ENCODE results near the gene ZP3. TPM values are rescaled to one million over a fixed set of nuclear protein-coding genes. Genes with fewer than 3 reads are reported as not detected.
"Not testable (repeated sequence)": the region's sequence is repeated elsewhere in the genome, so short reads cannot be mapped to it uniquely, and the experiment has no call there.

ZP3 gene
- total and polyA plus RNA-seq, 2 of the 8 experiments (the other 6 are each of a cell fraction or from before 2014, with no cell fraction given), result 1.5 to 2.4 TPM

- H3K14ac ChIP-seq (ENCODE audit: insufficient read length); H2AFZ ChIP-seq (ENCODE audit: low read length); H3K27me3 ChIP-seq (replicated peaks in 1 of 4; ENCODE audit: control insufficient read depth in 3 of 4, extremely low read depth in 1 of 4, insufficient read depth in 3 of 4, low read length in 3 of 4); H3K23me2 ChIP-seq (ENCODE audit: low read depth, low read length); H3K4me1 ChIP-seq (replicated peaks in 1 of 4; ENCODE audit: control insufficient read depth in 3 of 4, insufficient read depth in 4 of 4, low read length in 3 of 4); H4K8ac ChIP-seq (ENCODE audit: extremely low read depth, insufficient read depth, low read length); H2BK20ac ChIP-seq (ENCODE audit: low read length); H3K4me2 ChIP-seq (ENCODE audit: insufficient read depth in 1 of 2, low read depth in 2 of 2, low read length in 2 of 2); H4K5ac ChIP-seq (ENCODE audit: insufficient read length, low read depth, low read length); CTCF ChIA-PET (ENCODE audit: partially characterized antibody); H2BK5ac ChIP-seq (ENCODE audit: low read depth, low read length); H2BK15ac ChIP-seq (ENCODE audit: low read length); H3K56ac ChIP-seq (replicated peaks; ENCODE audit: insufficient read length, low read depth, low read length); H2AK5ac ChIP-seq (ENCODE audit: low read depth, low read length); H3K27ac ChIP-seq (ENCODE audit: low read depth, low read length); H3K9ac ChIP-seq (replicated peaks in 1 of 4; ENCODE audit: extremely low read depth in 1 of 4, low read depth in 3 of 4, low read length in 3 of 4); H4K20me1 ChIP-seq (replicated peaks in 1 of 2; ENCODE audit: control insufficient read depth in 1 of 2, insufficient read depth in 2 of 2, low read length in 2 of 2); H3K4ac ChIP-seq (replicated peaks; ENCODE audit: insufficient read length, low read depth, low read length); H3K79me2 ChIP-seq (ENCODE audit: control insufficient read depth in 1 of 2, insufficient read depth in 2 of 2, low read length in 2 of 2); H3K23ac ChIP-seq (ENCODE audit: insufficient read length); POLR2A ChIA-PET (ENCODE audit: partially characterized antibody); H2BK12ac ChIP-seq (ENCODE audit: low read depth, low read length); H3K79me1 ChIP-seq (ENCODE audit: low read depth, low read length); H3K4me3 ChIP-seq (ENCODE audit: extremely low read depth in 1 of 4, insufficient read depth in 2 of 4, low read depth in 3 of 4, low read length in 4 of 4); H2BK120ac ChIP-seq (replicated peaks; ENCODE audit: low read depth, low read length); H4K91ac ChIP-seq (replicated peaks; ENCODE audit: insufficient read length, low read length); H3K18ac ChIP-seq (ENCODE audit: extremely low read depth, low read length); FAIRE-seq; H3K9me3 ChIP-seq (ENCODE audit: insufficient read depth in 2 of 2, low read depth in 1 of 2, low read length in 1 of 2); DNase-seq (ENCODE audit: low read depth in 1 of 2, low spot score in 2 of 2): not testable (repeated sequence)
- peaks cover 0 to 11% (median 3%) of the 10 kb centered on the region in 4 experiments; a peak in 2 of 8 replicates for H3K36me3 ChIP-seq (ENCODE audit: control insufficient read depth in 2 of 4, insufficient read depth in 4 of 4, low read length in 3 of 4)
- 83% methylated on average over 18 of the region's 29 CpGs; no CpG with 5 or more reads in 1 of the 2 experiments for WGBS, 2 experiments (ENCODE audit: extremely low coverage in 1 of 2, insufficient coverage in 1 of 2, insufficient read length in 1 of 2, insufficient replicate concordance in 2 of 2, low coverage in 1 of 2, low lambda C conversion rate in 2 of 2, missing lambda C conversion rate in 1 of 2)
These were observed 55.9 kb downstream of the ZP3 start for GRCh38 chr7:76480403-76481253.

GRCh38 chr7:76482660-76483059 lies 57.9 kb downstream of the ZP3 start:
- H4K20me1 ChIP-seq (replicated peaks in 1 of 2; ENCODE audit: control insufficient read depth in 1 of 2, insufficient read depth in 2 of 2, low read length in 2 of 2); FAIRE-seq; H2BK5ac ChIP-seq (ENCODE audit: low read depth, low read length); H3K79me1 ChIP-seq (ENCODE audit: low read depth, low read length); H2BK20ac ChIP-seq (ENCODE audit: low read length); H3K18ac ChIP-seq (ENCODE audit: extremely low read depth, low read length); H3K4ac ChIP-seq (replicated peaks; ENCODE audit: insufficient read length, low read depth, low read length); H3K4me1 ChIP-seq (replicated peaks in 1 of 4; ENCODE audit: control insufficient read depth in 3 of 4, insufficient read depth in 4 of 4, low read length in 3 of 4); H3K56ac ChIP-seq (replicated peaks; ENCODE audit: insufficient read length, low read depth, low read length); H2AFZ ChIP-seq (ENCODE audit: low read length); H3K27ac ChIP-seq (ENCODE audit: low read depth, low read length); H3K27me3 ChIP-seq (replicated peaks in 1 of 4; ENCODE audit: control insufficient read depth in 3 of 4, extremely low read depth in 1 of 4, insufficient read depth in 3 of 4, low read length in 3 of 4); H3K79me2 ChIP-seq (ENCODE audit: control insufficient read depth in 1 of 2, insufficient read depth in 2 of 2, low read length in 2 of 2); H2BK120ac ChIP-seq (replicated peaks; ENCODE audit: low read depth, low read length); DNase-seq (ENCODE audit: low read depth in 1 of 2, low spot score in 2 of 2); H2BK12ac ChIP-seq (ENCODE audit: low read depth, low read length); H3K4me2 ChIP-seq (ENCODE audit: insufficient read depth in 1 of 2, low read depth in 2 of 2, low read length in 2 of 2); H3K23me2 ChIP-seq (ENCODE audit: low read depth, low read length); H3K4me3 ChIP-seq (ENCODE audit: extremely low read depth in 1 of 4, insufficient read depth in 2 of 4, low read depth in 3 of 4, low read length in 4 of 4); H3K9ac ChIP-seq (replicated peaks in 1 of 4; ENCODE audit: extremely low read depth in 1 of 4, low read depth in 3 of 4, low read length in 3 of 4); POLR2A ChIA-PET (ENCODE audit: partially characterized antibody); H3K14ac ChIP-seq (ENCODE audit: insufficient read length); H4K91ac ChIP-seq (replicated peaks; ENCODE audit: insufficient read length, low read length); H3K9me3 ChIP-seq (ENCODE audit: insufficient read depth in 2 of 2, low read depth in 1 of 2, low read length in 1 of 2); H4K5ac ChIP-seq (ENCODE audit: insufficient read length, low read depth, low read length); H3K23ac ChIP-seq (ENCODE audit: insufficient read length); H2AK5ac ChIP-seq (ENCODE audit: low read depth, low read length); H4K8ac ChIP-seq (ENCODE audit: extremely low read depth, insufficient read depth, low read length); H2BK15ac ChIP-seq (ENCODE audit: low read length); CTCF ChIA-PET (ENCODE audit: partially characterized antibody): not testable (repeated sequence)
- H3K36me3 ChIP-seq (ENCODE audit: control insufficient read depth in 2 of 4, insufficient read depth in 4 of 4, low read length in 3 of 4), result peaks cover 0 to 11% (median 3%) of the 10 kb centered on the region in 4 experiments; a peak in 2 of 8 replicates
- 95% methylated on average over 20 of the region's 24 CpGs; no CpG with 5 or more reads in 1 of the 2 experiments for WGBS, 2 experiments (ENCODE audit: extremely low coverage in 1 of 2, insufficient coverage in 1 of 2, insufficient read length in 1 of 2, insufficient replicate concordance in 2 of 2, low coverage in 1 of 2, low lambda C conversion rate in 2 of 2, missing lambda C conversion rate in 1 of 2)
